H9 (cell line): ENCODE data around the gene ARHGAP9. TPM values are rescaled to one million over a fixed set of nuclear protein-coding genes. Genes with fewer than 3 reads are reported as not detected.
A peak's percentile ranks its signal among the peaks of the same experiment; 100 is the strongest.

Source experiments
- DNase-seq: peaks from one replicate; pipeline ENCODE4 v3.0.0-alpha.2; 2017
- H2AFZ ChIP-seq: one replicate; pipeline ENCODE4 v1.6.1; 2013; ENCODE audit warnings: mild to moderate bottlenecking, low read length, control low read depth, moderate library complexity
- H2AK5ac ChIP-seq: 2 replicates; pipeline ENCODE4 v1.6.1; 2013; ENCODE audit warnings: low read length, control low read depth, mixed read lengths; ENCODE audit not compliant: insufficient read length
- H2BK120ac ChIP-seq: one replicate; pipeline ENCODE4 v1.6.1; 2013; ENCODE audit warnings: low read depth, mild to moderate bottlenecking, low read length, control low read depth, inconsistent platforms; ENCODE audit not compliant: poor library complexity, severe bottlenecking
- H2BK12ac ChIP-seq: 2 replicates; pipeline ENCODE4 v1.6.1; 2013; ENCODE audit warnings: low read length, control low read depth, mixed read lengths, low read depth; ENCODE audit not compliant: insufficient read length
- H2BK15ac ChIP-seq: 2 replicates; pipeline ENCODE4 v1.6.1; 2013; ENCODE audit warnings: low read depth, low read length, control low read depth
- H2BK20ac ChIP-seq: one replicate; pipeline ENCODE4 v1.6.1; 2013; ENCODE audit warnings: low read depth, mild to moderate bottlenecking, low read length, control low read depth, inconsistent platforms; ENCODE audit not compliant: poor library complexity, severe bottlenecking
- H2BK5ac ChIP-seq: 2 replicates; pipeline ENCODE4 v1.6.1; 2013; ENCODE audit warnings: low read length, control low read depth, mixed read lengths; ENCODE audit not compliant: insufficient read length
- H3K14ac ChIP-seq: 2 replicates; pipeline ENCODE4 v1.6.1; 2013; ENCODE audit warnings: low read length, control low read depth; ENCODE audit not compliant: insufficient read depth
- H3K18ac ChIP-seq: 2 replicates; pipeline ENCODE4 v1.6.1; 2013; ENCODE audit warnings: low read depth, mild to moderate bottlenecking, mixed read lengths, low read length, control low read depth; ENCODE audit not compliant: insufficient read length
- H3K23ac ChIP-seq: 2 replicates; pipeline ENCODE4 v1.6.1; 2013; ENCODE audit warnings: low read length, control low read depth, mixed read lengths, low read depth; ENCODE audit not compliant: insufficient read length
- H3K23me2 ChIP-seq: 2 replicates; pipeline ENCODE4 v1.6.1; 2013; ENCODE audit warnings: low read depth, mild to moderate bottlenecking, mixed read lengths, low read length, control low read depth; ENCODE audit not compliant: insufficient read length, poor library complexity, severe bottlenecking
- H3K27ac ChIP-seq: 2 replicates; pipeline ENCODE4 v1.5.1; 2013; ENCODE audit warnings: low read length, control low read depth, mixed read lengths, low read depth; ENCODE audit not compliant: insufficient read length
- H3K27me3 ChIP-seq: 2 replicates; pipeline ENCODE4 v1.6.1; 2013; ENCODE audit warnings: low read length, control low read depth, inconsistent platforms; ENCODE audit not compliant: insufficient read depth
- H3K4ac ChIP-seq: 2 replicates; pipeline ENCODE4 v1.6.1; 2013; ENCODE audit warnings: low read depth, mild to moderate bottlenecking, control low read depth, inconsistent platforms, low read length, moderate library complexity
- H3K4me1 ChIP-seq: 2 replicates; pipeline ENCODE4 v1.6.1; 2013; ENCODE audit warnings: low read length, control low read depth, inconsistent platforms; ENCODE audit not compliant: insufficient read depth
- H3K4me2 ChIP-seq: 2 replicates; pipeline ENCODE4 v1.6.1; 2013; ENCODE audit warnings: low read length, control low read depth, mixed read lengths; ENCODE audit not compliant: insufficient read length, insufficient read depth
- H3K56ac ChIP-seq: 2 replicates; pipeline ENCODE4 v1.6.1; 2013; ENCODE audit warnings: low read depth, mild to moderate bottlenecking, mixed read lengths, low read length, control low read depth; ENCODE audit not compliant: insufficient read length
- H3K79me1 ChIP-seq: 2 replicates; pipeline ENCODE4 v1.6.1; 2013; ENCODE audit warnings: low read depth, mild to moderate bottlenecking, moderate library complexity, low read length, control low read depth, inconsistent platforms; ENCODE audit not compliant: insufficient read depth, poor library complexity, severe bottlenecking
- H3K79me2 ChIP-seq: 2 replicates; pipeline ENCODE4 v1.6.1; 2013; ENCODE audit warnings: low read length, control low read depth, inconsistent platforms; ENCODE audit not compliant: insufficient read depth
- H3K9ac ChIP-seq: 2 replicates; pipeline ENCODE4 v1.6.1; 2013; ENCODE audit warnings: low read length, control low read depth, mixed read lengths; ENCODE audit not compliant: insufficient read length; ENCODE audit errors: extremely low read depth
- H3K9me3 ChIP-seq: one replicate; pipeline ENCODE4 v1.6.1; 2013; ENCODE audit warnings: low read depth, low read length, inconsistent platforms; ENCODE audit not compliant: control insufficient read depth
- H3T11ph ChIP-seq: one replicate; pipeline ENCODE4 v1.6.1; 2013; ENCODE audit warnings: mild to moderate bottlenecking, low read length, control low read depth, inconsistent platforms
- H4K20me1 ChIP-seq: one replicate; pipeline ENCODE4 v1.6.1; 2013; ENCODE audit not compliant: control insufficient read depth, insufficient read length, insufficient read depth
- H4K5ac ChIP-seq: 2 replicates; pipeline ENCODE4 v1.6.1; 2013; ENCODE audit warnings: low read depth, mild to moderate bottlenecking, mixed read lengths, low read length, control low read depth; ENCODE audit not compliant: insufficient read length
- H4K8ac ChIP-seq: replicated peaks from 2 replicates; pipeline ENCODE4 v1.6.1; 2013; ENCODE audit warnings: low read length, control low read depth, mixed read lengths, low read depth; ENCODE audit not compliant: insufficient read length
- H4K91ac ChIP-seq: 2 replicates; pipeline ENCODE4 v1.6.1; 2013; ENCODE audit warnings: low read depth, mild to moderate bottlenecking, moderate library complexity, mixed read lengths, low read length, control low read depth; ENCODE audit not compliant: insufficient read length
- H3K27ac Mint-ChIP-seq, 3 experiments: 2 replicates in 2 of 3; 3 replicates in 1 of 3; pipeline ENCODE4 v1.8.0; 2020 to 2021; ENCODE audit warnings: mixed read lengths in 3 of 3, mild to moderate bottlenecking in 1 of 3, moderate library complexity in 1 of 3
- H3K27me3 Mint-ChIP-seq: 2 replicates; pipeline ENCODE4 v1.8.0; 2021; ENCODE audit warnings: low read depth, mild to moderate bottlenecking, moderate library complexity, mixed read lengths
- H3K36me3 Mint-ChIP-seq, 3 experiments: 2 replicates in 2 of 3; 3 replicates in 1 of 3; pipeline ENCODE4 v1.8.0; 2020 to 2021; ENCODE audit warnings: low read depth in 3 of 3, mixed read lengths in 3 of 3; ENCODE audit not compliant: insufficient read depth in 1 of 3
- H3K4me1 Mint-ChIP-seq, 2 experiments: 2 replicates each; pipeline ENCODE4 v1.8.0; 2020; ENCODE audit warnings: mixed read lengths in 2 of 2
- H3K4me3 Mint-ChIP-seq, 2 experiments: 2 replicates in 1 of 2; 3 replicates in 1 of 2; pipeline ENCODE4 v1.8.0; 2020 to 2021; ENCODE audit warnings: mild to moderate bottlenecking in 2 of 2, mixed read lengths in 2 of 2, moderate library complexity in 1 of 2
- H3K9me3 Mint-ChIP-seq, 2 experiments: 2 replicates in 1 of 2; 3 replicates in 1 of 2; pipeline ENCODE4 v1.8.0; 2020; ENCODE audit warnings: mild to moderate bottlenecking in 2 of 2, mixed read lengths in 2 of 2, moderate library complexity in 1 of 2
- WGBS: extraction: QIAGEN DNeasy Blood & Tissue Kit; methylation state at CpG from one replicate; pipeline ENCODE4 v1.1.7; 2013; ENCODE audit warnings: missing lambda C conversion rate, low lambda C conversion rate, mixed read lengths; ENCODE audit not compliant: insufficient read length; ENCODE audit errors: extremely low coverage; 5-methylcytosine and 5-hydroxymethylcytosine counted together
- total RNA-seq: library from RNA; stranded (reverse); gene quantifications from 2 replicates; pipeline ENCODE4 v1.2.1, GENCODE V29; 2021
- TF ChIP-seq, protein P1 (sequence below): fragments of 200-600 bp; sonication (generic); conservative IDR thresholded peaks from 3 replicates; pipeline ENCODE4 v1.8.0; 2021; ENCODE audit warnings: antibody characterized with exemption, mild to moderate bottlenecking

ARHGAP9 gene
- total RNA-seq, 1 experiment from 2014 or later = 3.7 TPM

DNA sequence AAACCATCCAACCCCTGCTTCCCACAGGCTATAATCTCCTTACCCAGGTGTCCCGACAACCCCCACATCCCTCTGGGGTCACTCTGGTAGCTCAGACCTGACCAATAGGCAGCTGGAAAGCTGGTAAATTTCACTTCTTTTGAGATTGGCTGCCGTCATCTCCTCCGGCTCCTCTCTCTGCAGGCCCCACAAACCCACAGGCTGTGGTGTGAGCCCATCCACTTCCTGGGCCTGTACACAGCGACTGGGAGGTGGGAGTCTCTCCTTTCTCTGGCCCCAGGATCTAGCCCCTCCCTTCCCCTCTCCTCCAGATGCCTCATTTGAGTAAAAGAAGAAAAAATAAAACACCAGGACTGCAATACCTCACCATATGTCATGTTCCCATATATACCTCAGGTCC, 44.4 kb downstream of the ARHGAP9 start:
- Histone ChIP-seq H3K27me3 (no peaks in the 10 kb centered on the region), H2BK12ac (no peak overlapping the region), H2BK5ac (no peak overlapping the region), H3K27ac (no peak overlapping the region), H3K4ac (no peak overlapping the region), H3K79me1 (no peaks in the 10 kb centered on the region), H4K20me1 (no peaks in the 10 kb centered on the region), H3K23me2 (peaks cover 3% of the 10 kb centered on the region), H4K5ac (no peak overlapping the region), H3K18ac (no peak overlapping the region), H4K91ac (no peak overlapping the region), H2BK20ac (no peak overlapping the region), H2BK15ac (no peak overlapping the region), H3K14ac (no peak overlapping the region), H3K56ac (no peak overlapping the region), H2AFZ (no peak overlapping the region), H3K4me2 (no peak overlapping the region), H4K8ac (no peak overlapping the region), H2BK120ac (no peak overlapping the region), H3K23ac (no peak overlapping the region), H3K4me1 (no peaks in the 10 kb centered on the region), H2AK5ac (no peak overlapping the region), H3K9me3 (no peaks in the 10 kb centered on the region), H3K79me2 (no peaks in the 10 kb centered on the region), H3T11ph (no peak overlapping the region), H3K9ac (no peak overlapping the region)
- no peak overlapping the region for H3K4me3 Mint-ChIP-seq
- no peaks in the 10 kb centered on the region; the same call in 1 of the 2 replicates for H3K27me3 Mint-ChIP-seq
- H3K36me3 Mint-ChIP-seq = no peaks in the 10 kb centered on the region; a peak in 1 of 7 replicates
- DNase-seq = no peak
- TF ChIP-seq, protein P1, sequence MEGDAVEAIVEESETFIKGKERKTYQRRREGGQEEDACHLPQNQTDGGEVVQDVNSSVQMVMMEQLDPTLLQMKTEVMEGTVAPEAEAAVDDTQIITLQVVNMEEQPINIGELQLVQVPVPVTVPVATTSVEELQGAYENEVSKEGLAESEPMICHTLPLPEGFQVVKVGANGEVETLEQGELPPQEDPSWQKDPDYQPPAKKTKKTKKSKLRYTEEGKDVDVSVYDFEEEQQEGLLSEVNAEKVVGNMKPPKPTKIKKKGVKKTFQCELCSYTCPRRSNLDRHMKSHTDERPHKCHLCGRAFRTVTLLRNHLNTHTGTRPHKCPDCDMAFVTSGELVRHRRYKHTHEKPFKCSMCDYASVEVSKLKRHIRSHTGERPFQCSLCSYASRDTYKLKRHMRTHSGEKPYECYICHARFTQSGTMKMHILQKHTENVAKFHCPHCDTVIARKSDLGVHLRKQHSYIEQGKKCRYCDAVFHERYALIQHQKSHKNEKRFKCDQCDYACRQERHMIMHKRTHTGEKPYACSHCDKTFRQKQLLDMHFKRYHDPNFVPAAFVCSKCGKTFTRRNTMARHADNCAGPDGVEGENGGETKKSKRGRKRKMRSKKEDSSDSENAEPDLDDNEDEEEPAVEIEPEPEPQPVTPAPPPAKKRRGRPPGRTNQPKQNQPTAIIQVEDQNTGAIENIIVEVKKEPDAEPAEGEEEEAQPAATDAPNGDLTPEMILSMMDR = no peak
- WGBS = no CpG with 5 or more reads among the region's 4 CpGs
- no peaks in the 10 kb centered on the region; a peak in 1 of 5 replicates for H3K9me3 Mint-ChIP-seq
- peaks cover 9 to 21% of the 10 kb centered on the region in 2 experiments for H3K4me1 Mint-ChIP-seq
- peak overlapping the region in 1 of 3 experiments; percentile 23; a peak in 2 of 7 replicates for H3K27ac Mint-ChIP-seq
